HG02623 (cell line): ENCODE data around the gene SLC4A11.
"Not testable (repeated sequence)": the region's sequence is repeated elsewhere in the genome, so short reads cannot be mapped to it uniquely, and the experiment has no call there.

ENCODE experiments used
- ATAC-seq: cut with Tn5 transposase; IDR thresholded peaks from one replicate; pipeline ENCODE4 v1.9.1; 2021; ENCODE audit warnings: moderate library complexity; ENCODE audit not compliant: unreplicated experiment

The SLC4A11 gene

DNA sequence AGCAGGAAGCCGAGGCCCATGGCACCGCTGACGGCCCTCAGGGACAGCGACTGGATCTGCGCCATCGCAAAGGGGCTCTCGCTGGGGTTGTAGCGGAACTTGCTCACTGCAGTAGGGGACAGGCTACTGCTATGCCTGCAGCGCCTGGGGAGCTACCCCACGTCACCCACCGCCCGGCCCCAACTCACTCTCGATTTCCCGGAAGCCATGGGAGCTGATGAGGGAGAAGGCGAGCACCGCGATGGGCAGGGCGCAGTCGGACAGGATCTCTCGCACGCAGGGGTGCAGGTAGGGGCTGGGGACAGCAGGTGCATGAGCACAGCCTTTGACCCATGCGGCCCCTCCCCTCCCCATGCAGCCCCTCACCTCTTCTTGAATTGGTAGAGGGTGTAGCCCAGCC, 9.8 kb downstream of the SLC4A11 start:
- ATAC-seq = no peak

DNA sequence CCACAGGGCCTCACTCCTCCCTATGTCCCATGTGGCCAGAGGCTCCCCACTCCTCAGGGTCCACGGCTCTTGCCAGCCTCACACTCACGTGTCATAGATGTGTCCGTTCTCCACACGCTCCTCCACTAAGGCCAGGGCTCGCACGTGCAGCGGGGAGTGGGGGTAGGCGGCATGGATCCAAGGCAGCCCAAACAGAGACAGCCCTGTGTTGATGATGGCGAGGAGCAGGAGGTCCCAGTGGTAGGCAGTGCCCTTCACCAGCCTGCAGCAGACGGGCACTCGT, 10.3 kb downstream of the SLC4A11 start:
- no peak for ATAC-seq

DNA sequence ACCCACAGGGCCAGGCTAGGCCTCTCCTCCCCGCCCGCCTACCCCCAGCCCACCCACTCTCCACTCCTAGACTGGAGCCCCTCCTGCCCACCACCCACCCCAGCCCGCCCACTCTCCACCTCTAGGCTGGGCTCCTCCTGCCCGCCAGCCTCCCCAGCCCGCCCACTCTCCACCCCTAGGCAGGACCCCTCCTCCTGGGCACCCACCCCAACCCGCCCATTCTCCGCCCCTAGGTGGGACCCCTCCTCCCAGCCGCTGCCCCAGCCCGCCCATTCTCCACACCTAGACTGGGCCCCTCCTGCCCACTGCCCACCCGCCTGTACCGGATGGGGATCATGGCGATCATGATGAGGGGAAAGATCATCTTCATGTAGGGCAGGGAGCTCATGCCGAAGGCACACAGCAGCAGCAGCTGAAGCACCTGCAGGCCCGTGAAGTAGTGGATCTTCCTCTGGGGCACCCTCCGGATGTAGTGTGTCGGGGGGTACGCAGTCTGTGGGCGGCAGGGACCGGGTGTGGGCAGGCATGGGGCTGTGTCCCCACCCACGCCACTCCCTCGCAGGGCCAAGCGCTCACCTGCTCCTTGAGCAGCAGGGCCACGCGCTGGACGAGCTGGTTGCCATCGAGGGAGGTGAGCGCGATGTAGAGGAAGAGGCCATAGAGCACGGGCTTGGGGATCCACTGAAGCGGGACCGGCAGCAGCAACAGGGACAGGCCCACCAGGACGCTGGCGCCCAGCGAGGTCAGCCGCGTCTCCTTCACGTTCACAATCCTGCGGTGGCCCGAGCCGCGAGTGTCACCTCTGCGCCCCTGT, 10.8 kb downstream of the SLC4A11 start:
- ATAC-seq = no peak

DNA sequence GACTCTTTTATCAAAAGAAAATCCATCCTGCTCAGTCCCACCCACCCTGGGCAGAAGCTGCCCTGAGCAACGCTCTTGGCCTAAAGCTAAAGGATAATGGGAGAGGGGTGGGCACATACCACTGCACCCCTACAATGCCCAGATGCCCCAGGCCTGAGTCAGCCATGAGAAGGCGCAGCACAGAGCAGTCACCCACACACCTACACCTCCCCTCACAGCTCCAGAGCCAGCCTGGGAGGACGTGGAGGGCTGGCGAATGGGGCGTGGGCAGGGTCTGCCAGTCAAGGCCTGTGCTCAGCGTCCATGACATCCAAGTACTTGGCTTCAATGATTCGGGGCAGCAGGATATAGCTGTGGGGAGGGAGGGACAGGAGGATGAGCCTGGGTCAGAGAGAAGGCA, 11.5 kb downstream of the SLC4A11 start:
- no peak for ATAC-seq

DNA sequence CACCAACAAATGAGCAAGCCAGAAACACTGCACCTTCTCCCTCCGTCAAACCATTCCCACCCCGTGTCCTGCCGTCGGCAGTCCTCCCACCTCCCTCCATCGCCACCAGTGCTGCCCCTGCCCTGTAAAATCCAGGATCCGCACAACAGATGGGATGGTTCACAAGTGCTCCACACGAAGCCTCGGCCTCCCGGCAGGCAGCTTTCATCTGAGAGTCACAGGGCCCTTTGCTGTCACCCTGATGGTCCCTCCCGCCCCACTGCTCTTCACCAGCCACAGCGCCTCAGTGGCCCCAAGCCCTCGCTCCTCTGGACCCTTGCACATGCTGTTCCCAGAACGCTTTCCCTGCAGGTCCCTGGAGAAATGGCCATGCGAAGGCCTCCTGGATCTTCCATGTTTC, 12.1 kb downstream of the SLC4A11 start:
- ATAC-seq = no peak

DNA sequence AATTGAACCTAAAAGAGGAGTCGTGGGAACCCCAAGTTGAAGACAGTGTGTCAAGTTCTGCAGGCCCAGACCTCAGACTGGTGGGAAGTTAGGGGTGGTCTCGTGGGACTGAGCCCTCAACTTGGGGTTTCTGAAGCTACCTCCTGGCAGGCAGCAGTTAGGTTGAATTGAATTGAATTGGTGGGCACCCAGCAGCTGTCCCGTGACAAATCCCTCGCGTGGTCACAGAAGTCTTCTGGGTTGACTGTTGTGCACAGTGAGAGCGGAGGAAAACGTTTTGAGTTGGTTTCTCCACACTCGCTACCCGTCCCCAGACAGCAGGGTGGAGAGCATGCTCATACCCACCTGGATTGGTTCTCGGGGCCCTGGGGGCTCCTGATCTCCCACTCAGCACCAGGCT, 12.9 kb downstream of the SLC4A11 start:
- ATAC-seq = no peak

DNA sequence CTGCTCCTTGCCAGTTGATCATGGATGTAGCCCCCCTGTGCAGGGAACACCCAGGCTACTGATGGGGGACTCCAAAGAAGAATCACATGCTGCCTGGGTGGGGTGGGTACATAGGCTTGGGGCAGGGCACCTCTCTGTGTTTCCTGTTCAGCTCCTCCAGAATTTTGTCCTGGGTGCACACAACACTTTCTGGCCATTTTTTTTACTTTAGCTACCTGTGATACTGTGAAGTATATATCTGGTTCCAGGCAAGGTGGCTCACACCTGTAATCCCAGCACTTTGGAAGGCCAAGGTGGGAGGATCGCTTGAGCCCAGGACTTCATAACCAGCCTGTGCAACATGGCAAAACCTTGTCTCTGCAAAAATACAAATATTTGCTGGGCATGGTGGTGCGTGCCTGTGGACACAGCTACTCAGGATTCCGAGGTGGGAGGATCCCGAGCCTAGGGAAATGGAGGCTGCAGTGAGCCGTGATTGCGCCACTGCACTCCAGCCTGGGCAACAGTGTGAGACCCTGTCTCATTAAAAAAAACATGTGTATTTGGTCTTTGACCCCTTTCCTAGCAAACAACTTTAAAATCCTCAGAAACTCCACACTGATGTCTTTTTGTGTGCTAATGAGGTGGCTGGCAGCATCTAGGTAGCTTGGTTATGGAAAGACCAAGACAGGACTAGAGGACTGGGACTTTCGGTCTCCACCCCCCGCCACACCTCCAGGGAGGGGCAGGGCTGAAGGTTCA, 14.1 kb downstream of the SLC4A11 start:
- no peak for ATAC-seq

DNA sequence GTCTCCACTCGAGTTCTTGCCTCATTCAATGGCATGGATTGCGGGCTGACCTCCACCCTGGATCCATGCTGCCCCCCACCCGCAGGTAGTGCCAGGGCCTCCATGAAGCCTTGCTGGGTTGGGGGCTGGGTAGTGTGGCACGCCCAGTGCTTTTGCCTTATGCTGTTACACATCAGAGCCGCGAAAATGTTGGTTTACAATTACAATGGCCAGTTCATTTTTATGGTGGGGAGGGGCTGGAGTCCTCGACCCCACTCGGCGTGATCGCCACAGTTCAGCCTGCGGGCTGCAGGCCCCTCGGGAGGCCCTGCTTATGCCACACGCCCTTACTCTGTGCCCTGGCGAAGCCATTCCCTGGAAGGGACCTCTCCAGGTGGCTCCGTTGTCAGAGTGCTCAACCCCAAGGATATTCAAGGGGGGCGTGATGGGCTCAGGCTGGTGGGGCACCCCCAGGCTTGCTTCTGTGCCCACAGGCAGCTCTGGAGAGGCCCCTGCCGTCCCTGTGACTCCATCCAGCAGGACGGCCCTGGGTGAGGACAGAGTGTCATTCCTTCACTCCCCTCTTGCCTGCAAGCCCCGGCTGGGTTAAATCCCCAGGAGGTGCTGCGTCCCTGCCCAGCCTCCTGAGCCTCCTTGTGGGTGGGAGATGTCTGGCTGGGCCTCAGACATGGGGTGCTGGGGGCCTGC, 14.9 kb downstream of the SLC4A11 start:
- ATAC-seq = no peak

DNA sequence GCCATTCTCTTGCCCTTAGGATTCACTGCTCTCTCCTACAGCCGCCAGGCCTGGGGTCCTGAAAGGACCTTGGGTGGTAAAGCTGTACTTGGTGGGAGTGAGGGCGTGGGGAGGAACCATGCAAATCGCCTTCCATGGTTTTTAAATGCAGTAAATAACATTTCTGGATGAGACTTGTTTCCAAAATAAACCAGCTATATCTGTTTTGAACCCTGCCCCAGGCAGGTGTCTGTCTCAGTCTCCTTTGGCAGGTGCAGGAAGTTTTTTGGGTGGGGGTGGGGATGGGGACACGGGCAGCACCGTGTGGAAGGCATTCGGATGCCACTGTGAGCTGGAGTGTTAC, 15.4 kb downstream of the SLC4A11 start:
- ATAC-seq = no peak

DNA sequence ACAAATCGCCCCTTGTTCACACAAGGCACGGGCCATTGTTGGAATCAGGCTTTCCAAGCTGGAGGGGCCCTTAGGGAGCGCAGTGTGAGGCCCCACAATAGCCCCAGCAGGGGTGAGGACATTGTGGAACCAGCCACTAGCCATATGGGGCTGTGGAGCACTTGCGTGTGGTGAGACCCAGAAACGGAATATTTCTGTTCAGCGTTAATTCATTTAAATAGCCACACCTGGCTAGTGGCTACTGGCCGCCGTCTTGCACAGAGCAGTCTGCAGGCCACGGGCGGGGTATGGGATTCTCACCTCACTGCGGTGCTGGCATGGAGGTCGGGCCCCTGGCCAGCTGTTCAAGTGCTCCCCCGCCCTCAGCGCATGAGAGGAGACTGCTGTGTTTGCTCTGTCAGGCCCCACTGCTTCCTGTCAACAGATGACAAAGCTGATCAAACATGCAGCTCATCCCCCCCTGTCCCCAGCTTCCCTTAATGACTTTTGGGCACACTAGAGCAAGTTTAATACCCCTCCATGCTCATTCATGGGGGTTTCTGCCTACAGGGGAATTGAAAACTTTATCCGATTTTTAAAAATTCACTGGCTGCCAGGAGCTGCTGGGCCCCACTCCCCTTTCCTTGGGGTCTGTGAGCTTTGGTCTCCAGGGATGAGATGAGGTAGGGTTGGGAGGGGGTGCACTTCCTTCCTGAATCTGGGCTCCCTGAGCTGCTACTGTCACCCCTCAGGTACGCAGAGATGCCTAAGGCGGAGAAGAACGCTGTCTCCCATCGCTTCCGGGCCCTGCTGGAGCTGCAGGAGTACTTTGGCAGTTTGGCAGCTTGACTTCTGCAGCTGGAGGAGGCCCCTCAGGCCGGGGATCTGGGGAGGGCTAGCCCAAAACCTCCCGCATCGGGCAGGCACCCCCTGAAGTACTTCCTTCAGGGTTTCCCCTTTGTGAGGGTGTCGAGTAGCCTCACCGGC, 16.1 kb downstream of the SLC4A11 start:
- peak; percentile 54 for ATAC-seq

DNA sequence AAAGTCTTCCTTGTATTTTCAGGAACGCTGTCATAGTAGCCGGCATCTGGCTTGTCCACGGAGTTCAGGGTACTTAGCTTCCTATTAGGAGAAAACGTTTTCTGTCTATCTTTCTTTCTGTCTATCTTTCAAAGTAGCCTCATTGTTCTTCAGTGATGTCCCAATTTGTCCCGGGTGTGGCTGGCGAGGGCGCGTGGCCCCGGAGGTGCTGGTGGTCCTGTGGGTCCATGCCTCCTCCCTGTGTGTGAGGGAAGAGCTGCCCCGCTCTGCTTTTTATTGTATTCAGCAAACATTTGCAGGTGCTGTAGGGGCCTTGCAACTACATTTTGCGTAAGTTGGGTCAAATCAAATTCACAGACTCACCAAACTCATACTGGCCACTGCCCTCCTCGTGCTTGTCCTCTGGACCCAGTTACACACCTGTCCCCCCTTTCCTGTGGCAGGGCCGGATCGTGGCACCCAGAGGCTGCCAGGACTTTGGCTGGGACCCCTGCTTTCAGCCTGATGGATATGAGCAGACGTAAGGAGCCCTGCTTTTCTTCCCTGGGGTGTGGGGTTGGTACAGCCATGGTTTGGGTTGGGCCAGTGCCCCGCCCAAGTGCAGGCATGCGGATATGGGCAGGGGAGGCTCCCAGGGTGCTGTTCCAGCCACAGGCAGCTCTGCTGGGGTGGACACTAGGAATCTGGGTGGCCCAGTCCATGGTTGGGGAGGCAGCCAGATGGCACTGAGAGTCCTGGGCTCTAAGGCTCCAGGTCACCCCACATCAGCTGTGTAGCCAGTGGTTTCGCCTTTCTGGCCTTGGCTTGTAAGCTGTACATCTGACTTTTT, 17.4 kb downstream of the SLC4A11 start:
- no peak for ATAC-seq

DNA sequence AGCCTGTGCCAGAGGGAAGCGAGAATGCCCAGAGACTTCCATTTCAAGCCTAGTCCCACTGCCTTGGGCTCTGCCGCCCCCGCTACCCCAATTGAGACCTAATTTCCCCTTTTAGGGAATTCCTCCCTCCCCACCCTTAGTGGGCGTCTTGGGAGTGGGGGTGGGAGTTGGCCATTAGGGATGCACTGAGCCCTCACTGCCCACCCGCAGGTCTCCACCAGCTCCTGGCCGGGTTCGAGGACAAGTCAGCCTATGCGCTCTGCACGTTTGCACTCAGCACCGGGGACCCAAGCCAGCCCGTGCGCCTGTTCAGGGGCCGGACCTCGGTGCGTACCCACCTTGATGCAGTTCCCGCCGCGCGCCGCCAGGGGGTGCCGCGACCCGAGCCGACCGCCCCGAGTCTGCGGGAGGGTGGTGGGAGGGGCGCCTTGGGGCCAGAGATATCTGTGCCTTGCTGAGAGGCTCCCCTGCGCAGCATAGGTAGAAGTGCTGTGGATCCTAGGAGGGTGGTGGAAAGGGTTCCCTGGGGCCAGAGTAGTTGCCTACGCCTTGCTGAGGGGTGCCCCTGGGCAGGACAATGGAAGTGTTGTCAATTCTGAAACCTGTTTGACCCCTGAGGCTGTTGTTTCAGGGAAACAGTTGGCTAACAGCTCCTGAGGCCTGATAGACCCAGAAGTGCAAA, 20.5 kb downstream of the SLC4A11 start:
- peak; percentile 49 for ATAC-seq

DNA sequence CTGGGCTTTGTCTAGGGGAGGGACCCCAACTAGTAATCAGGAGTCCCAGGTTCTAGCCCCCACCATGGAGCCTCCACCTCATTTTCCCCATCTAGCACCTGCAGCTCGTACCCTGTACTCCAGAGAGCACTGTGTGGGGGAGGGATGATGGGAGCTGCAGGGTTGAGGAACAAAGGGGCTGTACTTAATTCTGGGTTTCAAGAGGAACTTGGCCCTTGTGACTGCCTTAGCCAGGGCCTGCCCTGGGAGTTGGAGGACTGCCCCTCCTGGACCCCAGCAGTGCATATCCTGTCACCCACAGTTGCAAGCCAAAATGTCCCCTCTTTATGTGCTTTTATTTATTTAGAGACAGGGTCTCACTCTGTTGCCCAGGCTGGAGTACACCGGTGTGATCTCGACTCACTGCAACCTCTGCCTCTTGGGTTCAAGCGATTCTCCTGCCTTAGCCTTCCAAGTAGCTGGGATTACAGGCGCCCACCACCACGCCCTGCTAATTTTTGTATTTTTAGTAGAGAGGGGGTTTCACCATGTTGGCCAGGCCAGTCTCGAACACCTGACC, 23.6 kb downstream of the SLC4A11 start:
- ATAC-seq = not testable (repeated sequence)

DNA sequence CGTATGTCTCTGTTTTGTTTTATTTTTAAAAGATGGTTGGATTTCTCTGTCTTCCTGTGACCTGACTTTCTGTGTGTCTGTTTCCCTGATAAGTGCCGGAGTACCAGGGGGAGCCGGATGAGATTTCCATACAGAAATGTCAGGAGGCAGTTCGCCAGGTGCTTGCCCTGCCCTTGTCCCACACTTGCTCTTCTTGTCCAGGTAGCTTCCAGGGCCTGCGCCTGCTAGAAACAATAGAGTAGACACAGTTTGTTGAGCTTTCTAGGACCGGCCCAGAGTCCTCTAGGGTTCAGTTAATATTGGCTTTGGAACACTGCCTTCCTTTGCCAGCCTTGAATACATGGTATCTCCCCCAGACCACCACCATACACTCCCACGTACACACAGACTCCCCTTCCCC, 25.8 kb downstream of the SLC4A11 start:
- no peak for ATAC-seq

DNA sequence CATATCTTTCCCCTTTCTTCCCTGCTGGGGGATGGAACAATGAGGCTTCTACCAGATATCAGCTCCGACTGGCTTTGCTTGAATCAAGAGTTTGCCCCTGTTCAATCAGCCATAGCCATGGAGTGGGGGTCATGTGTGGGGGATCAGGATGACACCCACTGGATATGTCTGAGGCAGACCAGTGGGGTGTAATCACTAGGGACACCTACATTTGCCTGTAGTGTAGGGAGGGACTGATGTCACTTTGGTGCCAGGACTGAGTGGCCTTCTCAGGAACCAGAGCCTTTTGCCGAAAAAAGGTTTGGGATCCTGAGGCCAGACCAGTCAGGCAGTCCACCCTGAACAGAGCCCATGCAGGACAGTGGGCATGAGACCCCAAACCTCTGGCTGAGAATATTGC, 28.6 kb downstream of the SLC4A11 start:
- no peak for ATAC-seq

DNA sequence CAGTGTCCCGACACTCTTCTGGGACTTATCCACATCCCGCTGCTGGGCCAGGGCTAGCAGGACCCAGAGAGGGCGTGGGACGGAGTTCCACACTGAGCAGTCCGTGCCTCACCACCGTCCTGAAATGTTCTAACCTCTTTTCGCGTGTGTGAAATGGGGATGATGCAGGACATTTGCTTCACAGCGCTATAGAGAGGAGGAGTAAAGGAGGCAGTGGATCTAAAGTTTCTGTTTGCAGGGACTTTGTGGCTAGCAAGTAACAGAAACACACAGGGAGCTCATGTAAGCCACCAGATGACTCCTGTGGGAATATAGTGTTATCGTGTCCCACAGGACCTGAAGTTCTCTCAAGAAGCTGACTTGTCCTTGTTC, 29.1 kb downstream of the SLC4A11 start:
- ATAC-seq = no peak

DNA sequence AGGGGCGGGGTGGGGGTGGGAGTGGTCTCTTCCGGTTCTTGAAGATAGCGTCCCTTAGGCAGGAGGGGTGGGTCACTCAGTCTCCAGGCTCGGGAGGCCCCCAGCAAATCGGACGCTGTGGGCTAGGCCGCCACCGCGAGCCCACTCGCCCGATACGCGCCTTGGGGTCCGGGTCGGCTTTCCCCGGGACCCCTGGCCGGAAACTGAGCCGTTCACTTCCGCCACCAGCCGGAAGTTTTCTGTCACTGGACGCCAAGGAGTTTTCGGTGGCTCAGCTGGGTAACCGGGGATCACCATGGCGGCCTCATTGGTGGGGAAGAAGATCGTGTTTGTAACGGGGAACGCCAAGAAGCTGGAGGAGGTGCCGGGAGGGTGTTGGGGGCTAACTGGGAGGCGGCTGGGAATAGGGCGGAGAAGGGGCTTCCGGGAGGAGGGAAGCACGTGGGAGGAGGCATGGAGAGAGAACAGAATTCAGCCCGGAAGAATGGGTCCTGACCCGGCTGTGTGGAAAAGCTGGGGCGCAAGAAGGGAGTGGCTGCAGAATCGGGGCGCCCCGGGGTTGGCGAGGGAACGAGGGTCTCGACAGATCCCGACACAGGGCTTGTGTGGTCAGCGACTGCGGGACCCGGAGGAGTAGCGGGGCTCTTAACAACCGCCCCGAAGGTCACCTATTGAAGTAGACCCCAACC, 29.6 kb downstream of the SLC4A11 start, which contains the start of gene ITPA:
Gene ITPA, plus strand, starts transcription at position 242 of the 689 bp plus-strand sequence. Its CDS starts 54 bp downstream, at position 296.
- no peak for ATAC-seq

DNA sequence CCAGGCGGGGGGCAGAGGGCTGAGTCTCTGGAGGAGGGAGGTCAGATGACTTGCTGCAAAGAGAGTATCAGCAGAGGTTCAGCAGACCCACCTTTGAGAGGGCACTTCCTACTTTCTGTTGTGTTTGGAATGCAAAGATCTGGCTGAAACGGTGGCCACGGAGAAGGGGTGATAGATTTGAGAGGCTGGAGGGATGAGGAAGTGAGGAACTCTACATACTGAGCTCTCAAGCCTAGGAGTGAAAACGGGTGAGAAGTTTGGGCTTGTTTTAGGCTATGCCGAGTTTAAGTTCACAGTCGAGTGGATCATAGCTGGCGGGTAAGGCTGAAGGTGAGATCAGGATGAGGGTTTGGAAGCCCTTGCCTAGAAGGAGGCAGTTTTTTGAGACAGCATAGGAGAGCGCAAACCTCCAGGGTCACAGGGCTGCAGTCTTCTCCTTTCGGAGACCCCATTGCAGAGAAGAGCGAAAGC, 30.2 kb downstream of the SLC4A11 start:
- ATAC-seq = no peak
